ENCODE results near the gene TTC24.

DNA sequence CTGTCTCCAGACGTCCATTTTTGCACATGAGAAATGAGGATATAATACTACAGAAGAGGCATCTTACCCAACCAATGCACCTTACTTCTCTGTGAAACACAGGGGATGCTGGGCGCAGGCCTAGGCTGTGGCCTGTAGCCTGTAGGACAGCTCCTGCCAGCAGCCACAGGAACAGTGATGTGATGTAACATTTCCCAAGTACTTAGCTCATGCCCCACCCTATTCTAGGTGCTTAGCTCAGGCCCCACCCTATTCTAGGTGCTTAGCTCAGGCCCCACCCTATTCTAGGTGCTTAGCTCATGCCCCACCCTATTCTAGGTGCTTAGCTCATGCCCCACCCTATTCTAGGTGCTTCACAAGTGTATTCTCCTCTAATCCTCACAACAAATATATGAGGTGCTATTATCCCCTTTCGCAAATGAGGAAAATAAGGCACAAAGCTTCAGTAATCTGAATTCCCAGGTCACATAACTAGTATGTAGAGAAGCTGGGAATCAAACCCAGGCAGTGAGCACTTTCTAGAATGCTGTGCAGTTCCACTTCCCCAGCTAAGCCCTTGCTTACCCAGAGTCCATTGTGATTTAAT is 7.5 kb downstream of the TTC24 start:
- TF ChIP-seq, protein P1, sequence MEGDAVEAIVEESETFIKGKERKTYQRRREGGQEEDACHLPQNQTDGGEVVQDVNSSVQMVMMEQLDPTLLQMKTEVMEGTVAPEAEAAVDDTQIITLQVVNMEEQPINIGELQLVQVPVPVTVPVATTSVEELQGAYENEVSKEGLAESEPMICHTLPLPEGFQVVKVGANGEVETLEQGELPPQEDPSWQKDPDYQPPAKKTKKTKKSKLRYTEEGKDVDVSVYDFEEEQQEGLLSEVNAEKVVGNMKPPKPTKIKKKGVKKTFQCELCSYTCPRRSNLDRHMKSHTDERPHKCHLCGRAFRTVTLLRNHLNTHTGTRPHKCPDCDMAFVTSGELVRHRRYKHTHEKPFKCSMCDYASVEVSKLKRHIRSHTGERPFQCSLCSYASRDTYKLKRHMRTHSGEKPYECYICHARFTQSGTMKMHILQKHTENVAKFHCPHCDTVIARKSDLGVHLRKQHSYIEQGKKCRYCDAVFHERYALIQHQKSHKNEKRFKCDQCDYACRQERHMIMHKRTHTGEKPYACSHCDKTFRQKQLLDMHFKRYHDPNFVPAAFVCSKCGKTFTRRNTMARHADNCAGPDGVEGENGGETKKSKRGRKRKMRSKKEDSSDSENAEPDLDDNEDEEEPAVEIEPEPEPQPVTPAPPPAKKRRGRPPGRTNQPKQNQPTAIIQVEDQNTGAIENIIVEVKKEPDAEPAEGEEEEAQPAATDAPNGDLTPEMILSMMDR (IDR thresholded peaks at IDR 0.05), result no peak
- TF ChIP-seq ZFX (IDR thresholded peaks at IDR 0.05; ENCODE audit: borderline replicate concordance), result no peak
